ENCODE data around the gene GRIK2. TPM values are rescaled to one million over a fixed set of nuclear protein-coding genes. Genes with fewer than 3 reads are reported as not detected.

The GRIK2 gene
- polyA plus RNA-seq, 1 experiment = 12.8 TPM

- TF ChIP-seq CTCF (IDR thresholded peaks at IDR 0.05; ENCODE audit: low read depth, low read length) = no peak
- Histone ChIP-seq H3K27ac (ENCODE audit: low read depth, low read length) (no peak overlapping the region), H3K4me3 (ENCODE audit: low read depth, low read length) (no peak overlapping the region), H3K27me3 (ENCODE audit: control insufficient read depth, insufficient read depth, low read length) (no peaks in the 10 kb centered on the region), H3K9me3 (ENCODE audit: control insufficient read depth, insufficient read depth, low read length) (no peaks in the 10 kb centered on the region)
- ChIA-PET POLR2A (no interaction called here), CTCF (no interaction called here)
- no peak for DNase-seq (ENCODE audit: low read depth, low spot score)
These were observed 160.7 kb downstream of the GRIK2 start for GRCh38 chr6:101554231-101554630.

GRCh38 chr6:101558712-101559111, 165.2 kb downstream of the GRIK2 start:
- ChIA-PET POLR2A (no interaction called here), CTCF (no interaction called here)
- Histone ChIP-seq H3K27ac (ENCODE audit: low read depth, low read length) (no peak overlapping the region), H3K4me3 (ENCODE audit: low read depth, low read length) (no peak overlapping the region), H3K27me3 (ENCODE audit: control insufficient read depth, insufficient read depth, low read length) (no peaks in the 10 kb centered on the region), H3K9me3 (ENCODE audit: control insufficient read depth, insufficient read depth, low read length) (no peaks in the 10 kb centered on the region)
- DNase-seq (ENCODE audit: low read depth, low spot score) = no peak
- TF ChIP-seq CTCF (IDR thresholded peaks at IDR 0.05; ENCODE audit: low read depth, low read length) = no peak

GRCh38 chr6:101572627-101573026, 179.1 kb downstream of the GRIK2 start:
- H3K9me3 ChIP-seq (ENCODE audit: control insufficient read depth, insufficient read depth, low read length) = no peaks in the 10 kb centered on the region

GRCh38 chr6:101577091-101577490, 183.6 kb downstream of the GRIK2 start:
- ChIA-PET CTCF (no interaction called here), POLR2A (no interaction called here)
- Histone ChIP-seq H3K9me3 (ENCODE audit: control insufficient read depth, insufficient read depth, low read length) (no peaks in the 10 kb centered on the region), H3K27ac (ENCODE audit: low read depth, low read length) (no peak overlapping the region), H3K27me3 (ENCODE audit: control insufficient read depth, insufficient read depth, low read length) (no peaks in the 10 kb centered on the region), H3K4me3 (ENCODE audit: low read depth, low read length) (no peak overlapping the region)
- no peak for TF ChIP-seq CTCF (IDR thresholded peaks at IDR 0.05; ENCODE audit: low read depth, low read length)
- DNase-seq (ENCODE audit: low read depth, low spot score) = no peak

More at GRCh38 chr6:101572627-101573026, 179.1 kb downstream of the GRIK2 start:
- no peak for DNase-seq (ENCODE audit: low read depth, low spot score)
- ChIA-PET CTCF (no interaction called here), POLR2A (no interaction called here)
- Histone ChIP-seq H3K27ac (ENCODE audit: low read depth, low read length) (no peak overlapping the region), H3K4me3 (ENCODE audit: low read depth, low read length) (no peak overlapping the region), H3K27me3 (ENCODE audit: control insufficient read depth, insufficient read depth, low read length) (no peaks in the 10 kb centered on the region)
- TF ChIP-seq CTCF (IDR thresholded peaks at IDR 0.05; ENCODE audit: low read depth, low read length) = no peak

- CTCF ChIA-PET = no interaction called here
- POLR2A ChIA-PET = no interaction called here
- no peaks in the 10 kb centered on the region for H3K27me3 ChIP-seq (ENCODE audit: control insufficient read depth, insufficient read depth, low read length)
- no peak for DNase-seq (ENCODE audit: low read depth, low spot score)
- H3K4me3 ChIP-seq (ENCODE audit: low read depth, low read length) = no peak overlapping the region
- H3K27ac ChIP-seq (ENCODE audit: low read depth, low read length) = no peak overlapping the region
- TF ChIP-seq CTCF (IDR thresholded peaks at IDR 0.05; ENCODE audit: low read depth, low read length) = no peak
- H3K9me3 ChIP-seq (ENCODE audit: control insufficient read depth, insufficient read depth, low read length) = no peaks in the 10 kb centered on the region
These were observed 184.8 kb downstream of the GRIK2 start for GRCh38 chr6:101578306-101578705.
